HG03039 (cell line): Measurements from ENCODE around the gene IVNS1ABP.
"Not testable (repeated sequence)": the region's sequence is repeated elsewhere in the genome, so short reads cannot be mapped to it uniquely, and the experiment has no call there.

ENCODE experiments used
- ATAC-seq: cut with Tn5 transposase; IDR thresholded peaks from one replicate; pipeline ENCODE4 v1.9.1; 2021; ENCODE audit warnings: mild to moderate bottlenecking, moderate library complexity; ENCODE audit not compliant: unreplicated experiment

The IVNS1ABP gene

GRCh38 chr1:185317034-185317885 is at the start of gene IVNS1ABP:
IVNS1ABP (minus strand) TSS chr1:185317243; CDS start chr1:185309493, 7,750 bp downstream.
- ATAC-seq, result peak; percentile 74

DNA sequence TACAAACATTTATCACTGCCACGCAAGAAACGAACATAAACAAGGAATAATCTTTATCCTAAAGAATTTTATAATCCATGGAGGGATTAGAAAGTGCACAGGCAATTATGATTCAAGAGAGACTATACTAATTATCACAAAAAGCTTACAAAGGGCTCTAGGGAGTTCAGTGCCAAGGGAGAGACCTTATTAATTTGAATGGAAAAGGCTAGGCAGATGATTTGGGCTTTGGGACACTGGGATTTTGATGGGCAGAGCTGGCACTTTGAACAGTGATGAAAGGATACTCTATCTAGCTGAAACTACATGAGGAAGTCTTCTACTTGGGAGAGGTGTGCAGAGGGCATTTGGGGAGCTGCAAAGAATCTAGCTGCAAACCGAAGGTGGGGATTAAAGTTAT is 48.9 kb upstream of the IVNS1ABP start:
- no peak for ATAC-seq

GRCh38 chr1:185364528-185364927 is 47.5 kb upstream of the IVNS1ABP start:
- ATAC-seq, result not testable (repeated sequence)

GRCh38 chr1:185363205-185363604 is 46.2 kb upstream of the IVNS1ABP start:
- ATAC-seq, result no peak

DNA sequence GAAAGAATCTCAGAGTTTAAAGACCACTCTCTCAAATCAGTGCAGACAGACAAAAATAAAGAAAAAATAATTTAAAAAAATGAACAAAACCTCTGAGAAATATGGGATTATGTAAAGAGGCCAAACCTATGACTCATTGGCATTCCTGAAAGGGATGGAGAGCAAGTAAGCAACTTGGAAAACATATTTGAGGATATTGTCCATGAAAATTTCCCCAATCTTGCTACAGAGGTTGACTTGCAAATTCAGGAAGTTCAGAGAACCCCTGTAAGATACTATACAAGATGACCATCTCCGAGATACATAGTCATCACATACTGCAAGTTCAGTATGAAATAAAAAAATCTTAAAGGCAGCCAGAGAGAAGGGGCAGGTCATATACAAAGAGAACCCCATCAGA is 43.7 kb upstream of the IVNS1ABP start:
- ATAC-seq, result no peak

DNA sequence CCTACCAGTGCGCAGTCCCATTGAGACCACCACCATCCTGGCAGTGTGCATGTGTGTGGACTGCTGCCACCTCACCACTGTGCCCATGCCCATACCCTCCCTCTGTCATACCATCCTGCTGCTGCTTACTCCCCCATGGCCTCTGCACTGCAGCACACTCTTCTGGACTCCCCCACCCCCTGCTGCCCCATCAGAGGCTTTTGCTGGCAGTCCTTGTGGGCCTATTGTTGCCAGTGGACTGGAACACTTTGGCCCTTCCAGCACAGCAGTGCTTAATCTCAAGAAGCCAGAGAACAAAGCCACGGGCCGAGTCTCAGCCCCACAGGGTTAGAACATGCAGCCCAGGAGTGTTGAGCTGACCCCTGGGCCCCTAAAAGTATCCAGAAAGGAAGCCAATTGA is 41.9 kb upstream of the IVNS1ABP start:
- no peak for ATAC-seq

GRCh38 chr1:185355947-185356346 is 38.9 kb upstream of the IVNS1ABP start:
- no peak for ATAC-seq

GRCh38 chr1:185353124-185353523 is 36.1 kb upstream of the IVNS1ABP start:
- ATAC-seq, result no peak

- no peak for ATAC-seq
Observed at GRCh38 chr1:185351734-185352466, 34.9 kb upstream of the IVNS1ABP start.

DNA sequence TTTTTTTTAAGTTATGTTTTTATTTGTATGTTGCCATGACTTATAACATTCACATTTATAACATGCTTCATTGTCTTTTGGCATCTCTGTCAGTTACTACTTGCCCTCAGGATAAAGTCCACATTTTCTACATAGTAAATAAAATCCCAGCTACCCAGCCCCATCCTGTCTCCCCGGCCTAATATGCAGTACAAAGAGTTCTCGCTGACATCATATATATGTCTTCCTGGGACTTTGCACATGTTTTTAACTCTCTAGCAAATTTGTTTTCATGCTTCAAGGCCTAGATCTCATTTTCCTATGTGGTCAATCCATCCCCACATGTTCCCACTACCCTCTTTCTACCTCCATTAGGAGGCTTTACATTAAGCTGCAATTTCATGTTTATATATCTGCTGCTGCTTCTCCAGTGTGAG is 33.0 kb upstream of the IVNS1ABP start:
- ATAC-seq, result no peak

DNA sequence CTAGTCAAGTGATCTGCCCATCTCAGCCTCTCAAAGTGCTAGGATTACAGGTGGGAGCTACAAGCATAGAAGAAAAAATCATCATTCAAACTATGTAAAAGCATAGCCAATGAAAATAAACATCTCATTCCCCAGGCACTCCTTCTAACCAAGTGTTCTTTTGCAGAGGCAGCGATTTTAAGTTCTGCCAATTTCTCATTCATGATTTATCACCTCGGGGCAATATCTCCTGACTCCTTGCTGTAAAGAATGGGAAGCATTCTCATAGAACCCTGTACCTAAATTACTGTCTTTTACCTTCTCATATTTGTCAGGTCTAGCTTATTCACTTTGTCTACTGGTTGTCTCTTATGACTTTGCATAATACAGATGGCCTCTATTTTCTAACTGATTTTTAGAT is 32.5 kb upstream of the IVNS1ABP start:
- ATAC-seq, result no peak

GRCh38 chr1:185348985-185349384 is 31.9 kb upstream of the IVNS1ABP start:
- ATAC-seq, result no peak

DNA sequence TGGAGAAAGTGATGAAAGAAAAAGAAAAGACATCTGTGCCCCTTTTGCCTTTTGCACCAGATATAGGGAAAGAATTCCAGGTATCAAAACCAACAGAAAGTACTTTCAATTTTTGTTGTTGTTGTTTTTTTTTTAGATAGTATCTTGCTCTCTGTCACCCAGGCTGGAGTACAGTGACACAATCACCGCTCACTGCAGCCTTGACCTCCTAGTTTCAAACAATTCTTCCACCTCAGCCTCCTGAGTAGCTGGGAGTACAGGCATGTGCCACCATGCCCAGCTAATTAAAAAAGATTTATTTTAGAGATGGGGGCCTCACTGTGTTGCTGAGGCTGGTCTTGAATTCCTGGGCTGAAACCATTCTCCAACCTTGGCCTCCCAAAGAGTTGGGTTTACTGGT is 31.3 kb upstream of the IVNS1ABP start:
- no peak for ATAC-seq

- no peak for ATAC-seq
Observed at GRCh38 chr1:185345913-185346720, 29.1 kb upstream of the IVNS1ABP start.

DNA sequence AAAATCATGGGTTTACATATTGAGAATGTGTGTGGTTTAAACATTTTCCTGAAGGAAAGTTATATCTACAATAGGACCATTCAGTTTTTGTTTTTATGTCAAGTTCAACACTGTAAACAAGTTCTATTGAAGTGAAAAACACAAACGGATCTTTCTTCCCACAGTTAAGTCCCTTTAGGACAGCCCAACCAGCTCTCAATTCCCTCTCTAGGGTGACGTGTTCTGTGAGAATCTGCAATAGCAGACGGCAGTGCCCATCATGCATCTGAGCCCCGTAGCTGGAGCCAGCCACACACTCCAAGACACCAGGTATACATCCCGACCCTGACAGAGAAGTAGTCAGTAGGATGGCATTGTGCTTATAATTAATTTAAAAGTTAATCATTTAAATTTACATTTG is 26.3 kb upstream of the IVNS1ABP start:
- ATAC-seq, result no peak

- ATAC-seq, result no peak
Observed at GRCh38 chr1:185342672-185343259, 25.7 kb upstream of the IVNS1ABP start.

DNA sequence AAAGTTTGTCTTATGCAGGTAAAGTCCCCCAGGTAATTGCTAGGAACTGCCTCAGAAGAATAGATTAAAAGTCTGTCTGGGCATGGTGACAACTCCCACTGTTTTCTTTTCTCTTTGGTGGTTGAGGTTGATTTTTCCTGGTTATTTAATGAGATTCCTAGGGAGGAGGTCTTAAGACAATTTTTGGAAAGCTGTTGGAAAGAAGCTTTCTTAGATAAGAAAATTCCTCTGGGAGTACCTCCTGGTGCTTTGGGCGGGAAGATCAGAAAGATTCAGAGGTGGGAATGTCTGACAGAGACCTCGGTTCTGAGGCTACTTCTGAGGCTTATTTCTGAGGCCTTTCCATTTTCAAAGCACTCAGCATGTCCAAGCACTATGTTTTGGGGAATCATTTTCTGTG is 25.0 kb upstream of the IVNS1ABP start:
- no peak for ATAC-seq

DNA sequence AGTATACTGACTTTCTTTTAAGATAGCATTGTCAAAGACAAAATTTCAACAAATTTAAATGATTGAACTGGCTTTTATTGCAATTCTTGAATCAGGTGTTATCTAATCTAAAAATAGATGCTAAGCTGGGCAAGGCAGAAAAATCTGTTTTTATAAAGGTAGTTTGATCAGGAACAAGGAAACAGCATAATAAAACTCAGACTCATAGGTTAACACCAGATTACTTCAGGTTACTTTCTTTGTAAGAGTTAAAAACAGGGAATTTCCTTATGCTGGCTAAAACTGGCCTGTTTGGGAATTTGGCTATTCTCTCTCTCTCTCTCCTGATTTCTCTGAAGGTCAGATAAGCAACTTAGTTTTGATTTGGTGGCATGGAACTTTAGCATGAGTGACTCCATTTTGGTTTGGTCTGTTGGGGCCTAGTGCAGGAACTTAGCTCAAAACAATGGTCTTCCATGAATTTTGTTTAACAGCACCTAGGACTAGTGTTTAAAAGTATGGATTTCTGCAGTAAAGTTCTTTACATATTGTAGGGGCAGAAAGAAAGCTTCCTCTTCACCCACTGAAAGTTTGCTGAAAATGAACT is 24.2 kb upstream of the IVNS1ABP start:
- ATAC-seq, result no peak

DNA sequence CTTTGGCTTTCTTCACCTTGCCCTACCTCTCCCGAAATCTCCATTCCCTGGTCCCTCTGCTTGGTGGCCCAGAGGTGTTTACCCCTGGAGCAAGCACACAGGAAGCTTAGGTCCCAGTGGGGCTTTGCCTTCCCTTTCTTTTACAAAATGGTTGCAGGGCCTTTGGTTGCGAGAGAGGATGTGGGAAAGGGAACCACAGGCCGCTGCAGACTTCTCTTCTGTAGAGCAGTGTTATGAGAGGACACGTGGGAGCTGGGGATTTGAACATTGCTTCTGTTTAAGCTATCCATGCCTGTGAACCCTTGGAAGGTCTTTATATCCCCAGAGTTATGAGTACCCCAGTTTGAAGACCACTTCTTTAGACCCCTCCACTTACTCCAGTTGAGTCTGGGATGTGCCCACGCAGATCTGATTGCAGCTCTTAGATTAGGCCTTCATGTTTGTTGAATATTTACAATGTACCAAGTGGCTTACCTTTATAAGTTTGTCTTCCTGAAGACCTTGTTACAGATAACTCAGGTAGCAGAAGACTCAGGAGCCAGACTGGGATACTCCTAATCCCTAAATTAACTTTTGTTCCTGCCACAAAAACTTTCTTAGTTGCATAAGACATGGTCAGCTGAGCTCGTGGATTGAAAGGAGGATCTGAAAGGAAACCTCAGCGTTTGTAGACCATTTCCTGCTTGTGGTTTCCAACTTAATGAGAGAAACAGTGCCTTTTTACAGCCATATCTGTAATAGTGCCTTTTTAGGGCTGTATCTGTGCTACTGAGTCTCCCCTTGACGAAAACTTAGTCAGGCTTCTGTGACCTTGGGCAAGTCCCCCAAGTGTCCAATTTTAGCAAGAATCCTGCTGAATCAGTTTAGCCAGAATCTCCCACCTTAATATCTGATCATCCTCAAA is 21.9 kb upstream of the IVNS1ABP start:
- peak; percentile 96 for ATAC-seq

- no peak for ATAC-seq
Observed at GRCh38 chr1:185337246-185337645, 20.2 kb upstream of the IVNS1ABP start.
